ENCODE results near the gene HPDL. TPM values are rescaled to one million over a fixed set of nuclear protein-coding genes. Genes with fewer than 3 reads are reported as not detected.

HPDL gene
- total and polyA plus RNA-seq, 10 of the 15 experiments (the other 5 are each of a cell fraction or from before 2014, with no cell fraction given) = 1.3 to 75.5 (median 31.8) TPM

- Histone ChIP-seq H3K4me2 (ENCODE audit: control insufficient read depth, insufficient read depth) (peak overlapping the region; percentile 94), H3K36me3 (ENCODE audit: control insufficient read depth in 2 of 2, insufficient read depth in 2 of 2, low read length in 1 of 2) (peaks cover 0 to 7% of the 10 kb centered on the region in 2 experiments; a peak in 2 of 4 replicates), H2AFZ (ENCODE audit: control insufficient read depth, low read depth, low read length) (no peak overlapping the region), H3K9ac (ENCODE audit: control insufficient read depth, insufficient read depth, low read length) (peak overlapping the region; percentile 81), H3K9me3 (replicated peaks; ENCODE audit: control insufficient read depth, insufficient read depth, low read length) (no peaks in the 10 kb centered on the region), H4K20me1 (ENCODE audit: control insufficient read depth, insufficient read depth) (no peaks in the 10 kb centered on the region), H3K4me1 (ENCODE audit: control insufficient read depth, insufficient read depth, low read length) (peaks cover 16% of the 10 kb centered on the region; the same call in 1 of the 2 replicates), H3K79me2 (ENCODE audit: control insufficient read depth, insufficient read depth, low read length) (peaks cover 22% of the 10 kb centered on the region), H3K27ac (ENCODE audit: control insufficient read depth, insufficient read depth) (peak overlapping the region; percentile 80), H3K27me3 (replicated peaks in 1 of 2; ENCODE audit: control insufficient read depth in 2 of 2, insufficient read depth in 2 of 2, low read length in 1 of 2) (no peaks in the 10 kb centered on the region), H3K4me3 (peak overlapping the region; percentile 82)
- 0 out of 2 replicates have a peak, but pooled peaks have one; percentile 24 for TF ChIP-seq CREM (IDR thresholded peaks at IDR 0.05; ENCODE audit: low read depth)
- TF ChIP-seq, protein P1, sequence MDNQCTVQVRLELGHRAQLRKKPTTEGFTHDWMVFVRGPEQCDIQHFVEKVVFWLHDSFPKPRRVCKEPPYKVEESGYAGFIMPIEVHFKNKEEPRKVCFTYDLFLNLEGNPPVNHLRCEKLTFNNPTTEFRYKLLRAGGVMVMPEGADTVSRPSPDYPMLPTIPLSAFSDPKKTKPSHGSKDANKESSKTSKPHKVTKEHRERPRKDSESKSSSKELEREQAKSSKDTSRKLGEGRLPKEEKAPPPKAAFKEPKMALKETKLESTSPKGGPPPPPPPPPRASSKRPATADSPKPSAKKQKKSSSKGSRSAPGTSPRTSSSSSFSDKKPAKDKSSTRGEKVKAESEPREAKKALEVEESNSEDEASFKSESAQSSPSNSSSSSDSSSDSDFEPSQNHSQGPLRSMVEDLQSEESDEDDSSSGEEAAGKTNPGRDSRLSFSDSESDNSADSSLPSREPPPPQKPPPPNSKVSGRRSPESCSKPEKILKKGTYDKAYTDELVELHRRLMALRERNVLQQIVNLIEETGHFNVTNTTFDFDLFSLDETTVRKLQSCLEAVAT (IDR thresholded peaks at IDR 0.05) = 0 out of 2 replicates have a peak, but pooled peaks have one; percentile 22
- no peak for TF ChIP-seq ZNF384 (IDR thresholded peaks at IDR 0.05; ENCODE audit: borderline replicate concordance, low read depth, low read length)
- TF ChIP-seq RAD21 (IDR thresholded peaks at IDR 0.05; ENCODE audit: insufficient read depth, low read depth, low read length) = 0 out of 2 replicates have a peak, but pooled peaks have one; percentile 11
- TF ChIP-seq MXI1 (IDR thresholded peaks at IDR 0.05; ENCODE audit: low read depth, low read length) = no peak
- 0 out of 2 replicates have a peak, but pooled peaks have one; percentile 16 for TF ChIP-seq POLR2A (IDR thresholded peaks at IDR 0.05; ENCODE audit: low read depth, low read length)
- TF ChIP-seq HDGF (IDR thresholded peaks at IDR 0.05) = 0 out of 2 replicates have a peak, but pooled peaks have one; percentile 46
- TF ChIP-seq, protein P2, sequence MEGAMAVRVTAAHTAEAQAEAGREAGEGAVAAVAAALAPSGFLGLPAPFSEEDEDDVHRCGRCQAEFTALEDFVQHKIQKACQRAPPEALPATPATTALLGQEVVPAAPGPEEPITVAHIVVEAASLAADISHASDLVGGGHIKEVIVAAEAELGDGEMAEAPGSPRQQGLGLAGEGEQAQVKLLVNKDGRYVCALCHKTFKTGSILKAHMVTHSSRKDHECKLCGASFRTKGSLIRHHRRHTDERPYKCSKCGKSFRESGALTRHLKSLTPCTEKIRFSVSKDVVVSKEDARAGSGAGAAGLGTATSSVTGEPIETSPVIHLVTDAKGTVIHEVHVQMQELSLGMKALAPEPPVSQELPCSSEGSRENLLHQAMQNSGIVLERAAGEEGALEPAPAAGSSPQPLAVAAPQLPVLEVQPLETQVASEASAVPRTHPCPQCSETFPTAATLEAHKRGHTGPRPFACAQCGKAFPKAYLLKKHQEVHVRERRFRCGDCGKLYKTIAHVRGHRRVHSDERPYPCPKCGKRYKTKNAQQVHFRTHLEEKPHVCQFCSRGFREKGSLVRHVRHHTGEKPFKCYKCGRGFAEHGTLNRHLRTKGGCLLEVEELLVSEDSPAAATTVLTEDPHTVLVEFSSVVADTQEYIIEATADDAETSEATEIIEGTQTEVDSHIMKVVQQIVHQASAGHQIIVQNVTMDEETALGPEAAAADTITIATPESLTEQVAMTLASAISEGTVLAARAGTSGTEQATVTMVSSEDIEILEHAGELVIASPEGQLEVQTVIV (IDR thresholded peaks at IDR 0.05; ENCODE audit: borderline replicate concordance, partially characterized antibody) = no peak
- TF ChIP-seq MTA3 (IDR thresholded peaks at IDR 0.05; ENCODE audit: borderline replicate concordance, low read length) = 0 out of 2 replicates have a peak, but pooled peaks have one; percentile 15
- peak in 1 of 2 experiments; percentile 60; a peak in 1 of 3 replicates for TF ChIP-seq EGR1 (IDR thresholded peaks at IDR 0.05; ENCODE audit: borderline replicate concordance in 1 of 2, low read depth in 2 of 2, low read length in 2 of 2)
- TF ChIP-seq STAT1 (conservative IDR thresholded peaks at IDR 0.05) = no peak
- TF ChIP-seq JUNB (IDR thresholded peaks at IDR 0.05) = no peak
- TF ChIP-seq ZBED1 (IDR thresholded peaks at IDR 0.05; ENCODE audit: borderline replicate concordance) = no peak
- TF ChIP-seq, protein P3, sequence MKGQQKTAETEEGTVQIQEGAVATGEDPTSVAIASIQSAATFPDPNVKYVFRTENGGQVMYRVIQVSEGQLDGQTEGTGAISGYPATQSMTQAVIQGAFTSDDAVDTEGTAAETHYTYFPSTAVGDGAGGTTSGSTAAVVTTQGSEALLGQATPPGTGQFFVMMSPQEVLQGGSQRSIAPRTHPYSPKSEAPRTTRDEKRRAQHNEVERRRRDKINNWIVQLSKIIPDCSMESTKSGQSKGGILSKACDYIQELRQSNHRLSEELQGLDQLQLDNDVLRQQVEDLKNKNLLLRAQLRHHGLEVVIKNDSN (IDR thresholded peaks at IDR 0.05; ENCODE audit: borderline replicate concordance, extremely low read length, insufficient read depth, low read depth, low read length) = peak; percentile 13
- TF ChIP-seq KLF5 (IDR thresholded peaks at IDR 0.05; ENCODE audit: partially characterized antibody) = no peak
- CTCF ChIA-PET = interaction anchor here (0.6 to 5.8 kb wide), 5 partner anchors 11 to 1397 kb away, joined by 3 to 42 read pairs (median 8); partner anchors contain the start of genes MUTYH, TESK2 and TOE1
- FAIRE-seq (no peak), ATAC-seq (peak; percentile 25), DNase-seq (ENCODE audit: low read depth, low spot score) (no peak)
- RAD21 ChIA-PET (ENCODE audit: unreplicated experiment) = interaction anchor here (0.6 to 1.8 kb wide), 7 partner anchors 12 to 189 kb away, joined by 3 to 10 read pairs (median 3); partner anchors contain the start of genes MUTYH and TOE1
- POLR2A ChIA-PET = interaction anchor here (0.5 to 5.8 kb wide), 4 partner anchors 11 to 24 kb away, joined by 3 to 45 read pairs (median 6); partner anchors contain the start of genes MUTYH and TOE1
- intact Hi-C loops (cut with micrococcal nuclease; ENCODE audit: unreplicated experiment) (no loop called here), in situ Hi-C loops (cut with MboI) (no loop called here)
- no TSS peak for BruUV-seq (replicated peaks)
- WGBS (ENCODE audit: insufficient coverage, insufficient replicate concordance, low lambda C conversion rate, missing lambda C conversion rate) = 8% methylated on average over 19 of the region's 19 CpGs
- SMC1A ChIA-PET (ENCODE audit: uncharacterized antibody, unreplicated experiment) = interaction anchor here (0.8 to 9.2 kb wide), 6 partner anchors 13 to 165 kb away, joined by 3 to 57 read pairs (median 7); partner anchors contain the start of genes MUTYH and TOE1
Measured at GRCh38 chr1:45327644-45328515, 1.2 kb downstream of the HPDL start.
